Bronchial epithelial cell (primary cell): ENCODE results near the gene ABCA7. TPM values are rescaled to one million over a fixed set of nuclear protein-coding genes. Genes with fewer than 3 reads are reported as not detected.

ENCODE experiments used
- DNase-seq: peaks from one replicate; pipeline ENCODE4 v3.0.0-alpha.2; 2010; ENCODE audit warnings: low read depth
- FAIRE-seq: peaks from 2 replicates; lab custom pipeline; 2011; peaks lifted over from hg19 to GRCh38; lab: Jason Lieb, UNC
- H3K27me3 ChIP-seq: 2 replicates; pipeline ENCODE4 v1.5.1; 2011; ENCODE audit warnings: low read length; ENCODE audit not compliant: control insufficient read depth, insufficient read depth
- H3K36me3 ChIP-seq: 2 replicates; pipeline ENCODE4 v1.5.1; 2011; ENCODE audit warnings: low read length; ENCODE audit not compliant: control insufficient read depth, insufficient read depth
- H3K4me3 ChIP-seq: 2 replicates; pipeline ENCODE4 v1.5.1; 2011; ENCODE audit warnings: mild to moderate bottlenecking, low read depth, low read length, control low read depth
- total RNA-seq: library from RNA; depleted of rRNA; stranded (reverse); fragments of >200 nt; gene quantifications from 2 replicates; pipeline ENCODE4 v1.2.1, GENCODE V29; 2014
- TF ChIP-seq, protein P1 (sequence below): IDR thresholded peaks from 2 replicates; pipeline ENCODE4 v1.5.1; 2011; ENCODE audit warnings: mild to moderate bottlenecking, moderate library complexity, low read length, control low read depth, inconsistent platforms; ENCODE audit not compliant: insufficient read depth, severe bottlenecking

The ABCA7 gene
- total RNA-seq, 1 donor from 2014 or later = 6.8 TPM

DNA sequence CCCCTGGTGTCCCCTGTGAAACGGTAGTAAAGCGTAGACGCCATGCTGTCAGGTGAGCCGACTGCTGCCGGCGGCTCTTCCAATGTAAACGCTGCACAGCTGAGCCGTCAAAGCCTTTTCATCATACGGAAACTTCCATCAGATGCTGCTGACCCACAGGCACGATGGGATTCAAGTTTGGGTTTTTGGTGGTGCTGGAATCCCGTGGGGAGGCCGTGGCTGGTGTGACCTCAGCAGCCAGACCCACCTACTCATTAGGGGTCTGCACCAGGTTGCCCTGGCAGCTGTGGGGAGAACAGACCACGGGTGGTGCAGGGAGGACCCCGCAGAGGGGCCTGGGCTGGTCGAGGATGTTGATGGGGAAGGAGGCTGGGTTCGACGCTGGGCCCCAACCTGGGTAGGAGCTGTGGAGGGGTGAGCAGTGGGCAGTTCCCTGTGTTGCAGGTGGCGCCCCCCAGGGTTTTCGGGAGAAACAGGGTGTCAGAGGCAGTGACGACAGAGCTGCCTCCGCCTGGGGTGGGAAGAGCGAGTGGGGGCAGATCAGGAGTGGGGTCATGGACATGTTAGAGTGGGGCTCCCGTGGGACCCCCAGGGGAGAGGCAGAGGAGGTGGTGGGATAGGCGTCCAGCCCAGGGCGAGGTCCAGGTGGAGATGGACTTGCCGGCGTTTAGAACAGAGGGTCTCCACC is 33.1 kb upstream of the ABCA7 start:
- no peaks in the 10 kb centered on the region for H3K27me3 ChIP-seq
- FAIRE-seq (no peak), DNase-seq (no peak)
- no peak overlapping the region for H3K4me3 ChIP-seq
- peaks cover 11% of the 10 kb centered on the region for H3K36me3 ChIP-seq
- TF ChIP-seq, protein P1, sequence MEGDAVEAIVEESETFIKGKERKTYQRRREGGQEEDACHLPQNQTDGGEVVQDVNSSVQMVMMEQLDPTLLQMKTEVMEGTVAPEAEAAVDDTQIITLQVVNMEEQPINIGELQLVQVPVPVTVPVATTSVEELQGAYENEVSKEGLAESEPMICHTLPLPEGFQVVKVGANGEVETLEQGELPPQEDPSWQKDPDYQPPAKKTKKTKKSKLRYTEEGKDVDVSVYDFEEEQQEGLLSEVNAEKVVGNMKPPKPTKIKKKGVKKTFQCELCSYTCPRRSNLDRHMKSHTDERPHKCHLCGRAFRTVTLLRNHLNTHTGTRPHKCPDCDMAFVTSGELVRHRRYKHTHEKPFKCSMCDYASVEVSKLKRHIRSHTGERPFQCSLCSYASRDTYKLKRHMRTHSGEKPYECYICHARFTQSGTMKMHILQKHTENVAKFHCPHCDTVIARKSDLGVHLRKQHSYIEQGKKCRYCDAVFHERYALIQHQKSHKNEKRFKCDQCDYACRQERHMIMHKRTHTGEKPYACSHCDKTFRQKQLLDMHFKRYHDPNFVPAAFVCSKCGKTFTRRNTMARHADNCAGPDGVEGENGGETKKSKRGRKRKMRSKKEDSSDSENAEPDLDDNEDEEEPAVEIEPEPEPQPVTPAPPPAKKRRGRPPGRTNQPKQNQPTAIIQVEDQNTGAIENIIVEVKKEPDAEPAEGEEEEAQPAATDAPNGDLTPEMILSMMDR = no peak

DNA sequence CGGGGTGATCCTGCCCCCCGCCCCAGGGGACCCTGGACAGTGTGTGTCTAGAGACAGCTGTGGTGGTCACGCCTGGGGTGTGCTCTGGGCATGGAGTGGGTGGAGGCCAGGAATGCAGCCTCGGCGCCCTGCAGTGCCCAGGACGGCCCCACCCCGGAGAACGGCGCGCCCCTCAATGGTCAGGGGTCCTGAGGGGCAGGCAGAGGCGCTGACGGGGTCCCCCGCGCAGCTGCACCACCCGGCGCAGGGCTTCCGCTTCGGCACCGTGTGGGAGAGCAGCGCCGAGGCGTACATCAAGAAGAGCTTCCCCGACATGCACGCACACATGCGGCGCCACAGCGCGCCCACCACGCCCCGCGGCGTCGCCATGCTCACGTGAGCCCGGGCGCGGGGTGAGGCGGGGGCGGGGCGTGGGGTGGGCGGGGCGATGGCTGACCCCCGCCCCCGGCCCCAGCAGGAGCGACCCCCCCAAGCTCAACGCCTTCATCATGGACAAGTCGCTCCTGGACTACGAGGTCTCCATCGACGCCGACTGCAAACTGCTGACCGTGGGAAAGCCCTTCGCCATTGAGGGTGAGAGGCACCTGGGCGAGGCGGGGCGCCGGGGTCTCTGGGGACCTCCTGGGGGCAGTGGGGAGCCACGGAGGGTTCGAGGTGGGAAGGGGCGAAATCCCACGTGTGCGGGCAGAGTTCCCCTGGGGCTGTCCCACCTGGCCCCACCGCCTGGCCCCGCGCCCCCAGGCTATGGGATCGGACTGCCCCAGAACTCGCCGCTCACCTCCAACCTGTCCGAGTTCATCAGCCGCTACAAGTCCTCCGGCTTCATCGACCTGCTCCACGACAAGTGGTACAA is 32.3 kb upstream of the ABCA7 start:
- DNase-seq (no peak), FAIRE-seq (no peak)
- Histone ChIP-seq H3K27me3 (no peaks in the 10 kb centered on the region), H3K4me3 (no peak overlapping the region), H3K36me3 (peaks cover 17% of the 10 kb centered on the region)
- TF ChIP-seq, protein P1 = no peak

DNA sequence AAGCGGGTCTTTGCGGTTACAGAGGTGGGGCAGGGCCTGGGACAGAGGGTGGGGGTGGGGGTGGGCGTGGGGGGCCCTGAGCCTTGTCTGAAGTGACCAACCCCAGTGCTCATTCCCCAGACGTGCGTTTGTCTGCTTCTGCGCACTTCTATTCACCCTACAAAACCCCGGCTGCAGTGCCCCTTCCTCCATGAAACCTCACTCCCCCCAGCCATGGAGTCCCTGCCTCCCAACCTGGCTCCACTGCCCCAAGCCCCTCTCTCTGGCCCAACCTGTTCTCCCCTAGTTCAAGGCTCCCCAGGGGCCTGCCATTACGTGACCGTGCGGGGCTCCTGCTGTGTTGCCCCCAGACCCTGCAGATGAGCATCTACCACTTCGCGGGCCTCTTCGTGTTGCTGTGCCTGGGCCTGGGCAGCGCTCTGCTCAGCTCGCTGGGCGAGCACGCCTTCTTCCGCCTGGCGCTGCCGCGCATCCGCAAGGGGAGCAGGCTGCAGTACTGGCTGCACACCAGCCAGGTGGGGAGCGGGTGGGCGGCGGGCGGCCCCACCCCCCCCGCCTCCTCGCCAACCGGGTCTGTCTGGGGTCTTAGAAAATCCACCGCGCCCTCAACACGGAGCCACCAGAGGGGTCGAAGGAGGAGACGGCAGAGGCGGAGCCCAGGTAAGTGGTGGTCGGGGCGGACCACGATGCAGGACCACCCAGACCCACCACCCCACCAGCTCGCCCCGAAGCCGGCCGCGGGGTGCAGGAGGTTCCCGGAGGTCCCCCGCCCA is 31.5 kb upstream of the ABCA7 start:
- H3K27me3 ChIP-seq = no peaks in the 10 kb centered on the region
- TF ChIP-seq, protein P1 = no peak
- no peak overlapping the region for H3K4me3 ChIP-seq
- FAIRE-seq = no peak
- no peak for DNase-seq
- peaks cover 21% of the 10 kb centered on the region for H3K36me3 ChIP-seq

DNA sequence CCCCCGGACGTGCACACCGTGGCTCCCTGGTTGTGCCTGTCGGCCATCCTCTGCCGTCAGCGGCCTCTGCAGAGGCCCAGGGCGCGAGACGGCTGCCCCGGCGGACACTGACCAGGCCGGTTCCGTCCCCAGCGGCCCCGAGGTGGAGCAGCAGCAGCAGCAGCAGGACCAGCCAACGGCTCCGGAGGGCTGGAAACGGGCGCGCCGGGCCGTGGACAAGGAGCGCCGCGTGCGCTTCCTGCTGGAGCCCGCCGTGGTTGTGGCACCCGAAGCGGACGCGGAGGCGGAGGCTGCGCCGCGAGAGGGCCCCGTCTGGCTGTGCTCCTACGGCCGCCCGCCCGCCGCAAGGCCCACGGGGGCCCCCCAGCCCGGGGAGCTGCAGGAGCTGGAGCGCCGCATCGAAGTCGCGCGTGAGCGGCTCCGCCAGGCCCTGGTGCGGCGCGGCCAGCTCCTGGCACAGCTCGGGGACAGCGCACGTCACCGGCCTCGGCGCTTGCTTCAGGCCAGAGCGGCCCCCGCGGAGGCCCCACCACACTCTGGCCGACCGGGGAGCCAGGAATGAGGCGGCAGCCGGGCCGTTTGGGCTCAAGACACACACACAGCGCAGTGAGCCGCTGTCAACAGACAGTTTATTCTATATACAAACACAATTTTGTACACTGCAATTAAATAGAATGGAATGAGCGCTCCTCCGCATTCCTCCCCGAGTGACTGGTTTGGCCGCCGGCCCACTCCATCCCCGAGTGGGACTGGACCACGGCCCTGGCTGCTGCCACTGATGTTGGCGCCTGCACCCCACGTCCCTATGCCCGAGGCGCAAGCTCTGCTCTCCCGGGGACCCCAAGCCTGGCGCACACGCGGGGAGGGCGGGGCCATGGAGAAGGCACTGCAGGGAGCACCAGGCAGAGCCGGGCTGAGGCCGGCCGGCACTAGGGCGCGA is 30.6 kb upstream of the ABCA7 start:
- TF ChIP-seq, protein P1 = no peak
- no peak for FAIRE-seq
- Histone ChIP-seq H3K27me3 (no peaks in the 10 kb centered on the region), H3K36me3 (peaks cover 29% of the 10 kb centered on the region), H3K4me3 (no peak overlapping the region)
- no peak for DNase-seq

DNA sequence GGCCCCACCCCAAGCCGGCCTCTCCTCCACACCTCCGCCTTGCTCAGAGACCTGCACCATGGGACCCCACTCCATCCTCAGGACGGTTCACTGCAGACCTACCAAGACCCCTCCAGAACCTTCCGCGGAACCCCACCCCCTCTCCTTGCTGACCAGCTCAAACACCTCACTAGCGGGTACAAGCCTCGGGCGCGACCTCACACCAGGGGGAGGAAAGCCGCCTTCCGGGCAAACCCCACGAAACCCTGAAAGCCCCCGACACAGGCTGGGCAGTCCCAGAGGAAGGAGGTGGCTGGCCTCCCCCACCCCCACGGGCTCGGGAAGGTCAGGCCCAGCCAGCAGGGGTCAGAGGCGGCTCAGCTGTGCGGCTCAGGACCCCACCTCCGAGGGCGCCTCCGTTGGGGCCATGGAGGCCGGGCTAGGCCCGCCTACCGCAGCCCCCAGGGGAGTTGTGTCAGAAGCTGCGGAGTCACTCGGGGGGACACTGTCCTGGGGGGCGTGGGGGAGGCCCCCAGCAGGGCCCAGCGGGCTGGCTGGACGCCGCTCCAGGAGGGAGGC is 29.8 kb upstream of the ABCA7 start:
- Histone ChIP-seq H3K4me3 (no peak overlapping the region), H3K36me3 (peaks cover 32% of the 10 kb centered on the region), H3K27me3 (no peaks in the 10 kb centered on the region)
- FAIRE-seq = no peak
- no peak for DNase-seq
- TF ChIP-seq, protein P1 = no peak
